ENCODE results near the gene MTRR. TPM values are rescaled to one million over a fixed set of nuclear protein-coding genes. Genes with fewer than 3 reads are reported as not detected.

Gene MTRR
- total RNA-seq = 36.3 and 40.9 TPM in 2 replicates
- long read RNA-seq, transcript MTRR-202 (15 exons, 3,215 nt) = major isoform, 56 of 122 reads
- long read RNA-seq, transcript MTRR-201 (15 exons, 3,274 nt) = minor isoform, 9 of 122 reads
- long read RNA-seq, partial matches to known transcripts = 13 of 122 reads
- long read RNA-seq, other reads (novel, unspliced or antisense) = 40 of 122 reads

DNA sequence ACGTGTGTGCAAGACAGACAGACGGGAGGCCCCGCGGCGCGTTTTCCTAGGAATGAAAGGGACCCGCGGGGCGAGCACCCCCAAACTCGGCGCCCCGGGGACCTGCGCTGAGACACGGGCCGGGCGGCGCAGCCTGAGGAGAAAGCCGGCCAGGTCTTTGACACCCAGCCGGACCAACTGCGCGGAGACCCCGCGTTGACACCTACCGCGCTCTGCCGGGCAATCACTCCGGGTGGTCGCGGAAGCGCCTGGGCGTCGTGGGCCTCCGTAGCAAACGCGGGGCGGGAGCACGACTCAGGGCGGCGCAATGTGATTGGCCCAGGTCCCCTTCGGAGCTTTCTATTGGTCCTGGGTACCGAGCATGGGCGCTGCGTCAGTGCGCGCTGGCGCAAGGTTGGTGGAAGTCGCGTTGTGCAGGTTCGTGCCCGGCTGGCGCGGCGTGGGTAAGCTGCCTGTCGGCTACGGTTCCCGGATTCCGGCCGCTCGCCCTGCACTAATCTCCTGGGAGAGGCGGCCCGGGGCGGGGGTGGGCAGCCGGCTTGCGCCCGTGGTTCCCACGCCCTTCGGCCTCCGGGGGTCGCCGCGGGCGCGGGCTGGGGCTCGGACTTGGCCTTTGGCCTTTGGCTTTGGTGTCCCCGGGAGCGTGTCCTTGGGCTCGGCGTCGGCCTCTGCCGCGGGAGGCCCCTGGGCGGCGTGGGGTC, at the start of gene MTRR, which contains the start of gene FASTKD3:
Gene MTRR (plus strand): TSS at position 376 of the 701 bp plus-strand sequence. CDS start 1,647 bp downstream, outside the sequence.
Gene FASTKD3 (minus strand): TSS at position 259 of the 701 bp plus-strand sequence. CDS start 948 bp downstream, outside the sequence.
- TF ChIP-seq, protein P1, sequence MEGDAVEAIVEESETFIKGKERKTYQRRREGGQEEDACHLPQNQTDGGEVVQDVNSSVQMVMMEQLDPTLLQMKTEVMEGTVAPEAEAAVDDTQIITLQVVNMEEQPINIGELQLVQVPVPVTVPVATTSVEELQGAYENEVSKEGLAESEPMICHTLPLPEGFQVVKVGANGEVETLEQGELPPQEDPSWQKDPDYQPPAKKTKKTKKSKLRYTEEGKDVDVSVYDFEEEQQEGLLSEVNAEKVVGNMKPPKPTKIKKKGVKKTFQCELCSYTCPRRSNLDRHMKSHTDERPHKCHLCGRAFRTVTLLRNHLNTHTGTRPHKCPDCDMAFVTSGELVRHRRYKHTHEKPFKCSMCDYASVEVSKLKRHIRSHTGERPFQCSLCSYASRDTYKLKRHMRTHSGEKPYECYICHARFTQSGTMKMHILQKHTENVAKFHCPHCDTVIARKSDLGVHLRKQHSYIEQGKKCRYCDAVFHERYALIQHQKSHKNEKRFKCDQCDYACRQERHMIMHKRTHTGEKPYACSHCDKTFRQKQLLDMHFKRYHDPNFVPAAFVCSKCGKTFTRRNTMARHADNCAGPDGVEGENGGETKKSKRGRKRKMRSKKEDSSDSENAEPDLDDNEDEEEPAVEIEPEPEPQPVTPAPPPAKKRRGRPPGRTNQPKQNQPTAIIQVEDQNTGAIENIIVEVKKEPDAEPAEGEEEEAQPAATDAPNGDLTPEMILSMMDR (IDR thresholded peaks at IDR 0.05) = no peak
- peak; percentile 96 for DNase-seq (ENCODE audit: extremely low spot score, unreplicated experiment)
- no peaks in the 10 kb centered on the region for H3K27me3 Mint-ChIP-seq (ENCODE audit: unreplicated experiment)
- peak within 1 kb of the TSS; percentile 76 for H3K27ac Mint-ChIP-seq (ENCODE audit: unreplicated experiment)
- peak within 1 kb of the TSS; percentile 94 for H3K4me3 Mint-ChIP-seq (ENCODE audit: unreplicated experiment)
- peaks cover 6% of the 10 kb centered on the region for H3K36me3 Mint-ChIP-seq (ENCODE audit: unreplicated experiment)
- peaks cover 20% of the 10 kb centered on the region for H3K4me1 Mint-ChIP-seq (ENCODE audit: unreplicated experiment)
- no peaks in the 10 kb centered on the region for H3K9me3 Mint-ChIP-seq (ENCODE audit: unreplicated experiment)

DNA sequence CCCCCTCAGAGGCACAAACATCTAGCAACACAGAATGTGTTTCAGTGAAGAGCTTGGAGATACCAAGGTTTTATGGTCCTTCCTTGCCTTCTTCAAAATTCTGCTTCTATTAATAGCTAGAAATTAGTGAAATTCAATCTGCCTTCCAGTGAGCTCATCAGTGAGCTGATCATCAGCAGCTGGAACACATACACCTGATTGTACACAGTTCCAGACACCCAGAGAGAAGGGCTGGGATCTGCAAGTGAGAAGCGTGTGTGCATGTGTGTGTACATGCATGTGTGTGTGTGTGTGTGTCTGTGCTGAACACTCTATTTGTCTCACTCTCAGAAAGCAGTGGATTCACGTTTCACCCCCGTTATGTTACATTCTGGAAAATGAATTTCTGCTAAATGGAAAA, 46.5 kb upstream of the MTRR start:
- DNase-seq (ENCODE audit: extremely low spot score, unreplicated experiment) = no peak
- Mint-ChIP-seq H3K36me3 (ENCODE audit: unreplicated experiment) (no peaks in the 10 kb centered on the region), H3K4me1 (ENCODE audit: unreplicated experiment) (no peaks in the 10 kb centered on the region)

DNA sequence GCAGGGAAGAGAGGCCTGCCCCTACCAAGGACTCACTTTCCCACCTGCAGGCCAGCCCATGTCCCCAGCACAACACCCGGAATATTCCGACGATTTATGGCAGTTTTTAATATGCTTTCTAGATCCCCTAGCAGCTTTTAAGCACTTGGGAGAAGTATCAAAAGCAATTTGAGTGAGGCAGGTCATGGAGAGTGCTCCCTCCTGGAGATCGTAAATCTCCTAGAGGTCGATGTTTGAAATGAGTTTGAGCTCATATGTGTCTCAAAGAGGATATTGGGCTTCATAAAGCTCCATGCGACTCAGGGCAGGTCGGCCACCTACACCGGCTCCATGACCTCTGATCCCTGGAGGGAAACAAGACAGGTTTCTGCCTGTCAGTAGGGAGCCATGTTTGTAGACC, 45.4 kb upstream of the MTRR start:
- TF ChIP-seq, protein P1 (IDR thresholded peaks at IDR 0.05) = no peak
- no peak for DNase-seq (ENCODE audit: extremely low spot score, unreplicated experiment)
- Mint-ChIP-seq H3K27me3 (ENCODE audit: unreplicated experiment) (peaks cover 37% of the 10 kb centered on the region), H3K36me3 (ENCODE audit: unreplicated experiment) (no peaks in the 10 kb centered on the region), H3K9me3 (ENCODE audit: unreplicated experiment) (no peaks in the 10 kb centered on the region), H3K27ac (ENCODE audit: unreplicated experiment) (no peak overlapping the region), H3K4me3 (ENCODE audit: unreplicated experiment) (no peak overlapping the region), H3K4me1 (ENCODE audit: unreplicated experiment) (no peaks in the 10 kb centered on the region)

More for the DNA sequence above, 46.5 kb upstream of the MTRR start:
- no peak overlapping the region for H3K4me3 Mint-ChIP-seq (ENCODE audit: unreplicated experiment)
- no peaks in the 10 kb centered on the region for H3K9me3 Mint-ChIP-seq (ENCODE audit: unreplicated experiment)
- H3K27ac Mint-ChIP-seq (ENCODE audit: unreplicated experiment) = no peak overlapping the region
- peaks cover 31% of the 10 kb centered on the region for H3K27me3 Mint-ChIP-seq (ENCODE audit: unreplicated experiment)
- TF ChIP-seq, protein P1 (IDR thresholded peaks at IDR 0.05) = no peak

DNA sequence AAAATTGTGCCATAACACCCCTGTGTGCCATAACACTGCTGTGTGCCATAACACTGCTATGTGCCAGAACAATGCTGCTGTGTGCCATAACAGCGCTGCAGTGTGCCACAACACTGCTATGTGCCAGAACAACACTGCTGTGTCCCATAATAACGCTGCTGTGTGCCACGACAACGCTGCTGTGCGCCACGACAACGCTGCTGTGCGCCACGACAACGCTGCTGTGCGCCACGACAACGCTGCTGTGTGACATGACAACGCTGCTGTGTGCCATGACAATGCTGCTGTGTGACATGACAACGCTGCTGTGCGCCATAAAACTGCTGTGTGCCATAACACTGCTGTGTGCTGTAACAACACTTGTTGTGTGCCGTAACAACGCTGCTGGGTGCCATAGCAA, 44.0 kb upstream of the MTRR start:
- H3K36me3 Mint-ChIP-seq (ENCODE audit: unreplicated experiment) = no peaks in the 10 kb centered on the region
- no peak overlapping the region for H3K27ac Mint-ChIP-seq (ENCODE audit: unreplicated experiment)
- H3K9me3 Mint-ChIP-seq (ENCODE audit: unreplicated experiment) = no peaks in the 10 kb centered on the region
- H3K27me3 Mint-ChIP-seq (ENCODE audit: unreplicated experiment) = peaks cover 44% of the 10 kb centered on the region
- no peak overlapping the region for H3K4me3 Mint-ChIP-seq (ENCODE audit: unreplicated experiment)
- no peak for DNase-seq (ENCODE audit: extremely low spot score, unreplicated experiment)
- no peaks in the 10 kb centered on the region for H3K4me1 Mint-ChIP-seq (ENCODE audit: unreplicated experiment)
- TF ChIP-seq, protein P1 (IDR thresholded peaks at IDR 0.05) = no peak

DNA sequence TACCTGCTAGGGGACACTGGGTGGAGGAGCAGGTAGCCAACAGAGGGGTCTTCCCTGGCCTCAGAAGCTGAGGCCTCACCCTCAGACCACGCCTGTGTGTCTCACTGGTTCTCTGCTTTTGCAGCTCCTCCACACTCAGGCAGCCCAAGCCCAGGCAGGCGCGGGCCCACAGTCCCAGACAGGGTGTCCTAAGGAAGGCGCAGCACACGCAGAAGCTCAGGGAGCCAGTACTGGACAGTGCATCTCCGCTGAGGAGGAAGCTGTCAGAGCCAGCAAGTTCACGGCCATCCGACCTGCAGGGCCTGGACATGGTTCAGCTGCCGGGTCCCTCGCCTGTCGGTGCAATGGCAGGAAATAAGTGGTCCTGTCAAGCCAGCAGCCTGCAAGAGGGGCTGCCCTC, 43.3 kb upstream of the MTRR start:
- Mint-ChIP-seq H3K4me1 (ENCODE audit: unreplicated experiment) (no peaks in the 10 kb centered on the region), H3K36me3 (ENCODE audit: unreplicated experiment) (no peaks in the 10 kb centered on the region), H3K27me3 (ENCODE audit: unreplicated experiment) (peaks cover 46% of the 10 kb centered on the region), H3K9me3 (ENCODE audit: unreplicated experiment) (no peaks in the 10 kb centered on the region), H3K27ac (ENCODE audit: unreplicated experiment) (no peak overlapping the region), H3K4me3 (ENCODE audit: unreplicated experiment) (no peak overlapping the region)
- TF ChIP-seq, protein P1 (IDR thresholded peaks at IDR 0.05) = no peak
- no peak for DNase-seq (ENCODE audit: extremely low spot score, unreplicated experiment)

All from osteocyte (in vitro differentiated cells).